Neural progenitor cell (in vitro differentiated cells): ENCODE results near the gene CNTN2. TPM values are rescaled to one million over a fixed set of nuclear protein-coding genes. Genes with fewer than 3 reads are reported as not detected.

Experiments
- DNase-seq: peaks from one replicate; pipeline ENCODE4 v3.0.0-alpha.2; 2016; ENCODE audit warnings: low spot score
- H2AFZ ChIP-seq: fragments of 200-600 bp; sonication (generic); replicated peaks from 2 replicates; pipeline ENCODE4 v1.6.1; 2016; ENCODE audit warnings: antibody characterized with exemption
- H3F3A ChIP-seq: fragments of 200-600 bp; sonication (generic); 2 replicates; pipeline ENCODE4 v1.6.1; 2016; ENCODE audit warnings: antibody characterized with exemption, low read depth
- H3K27ac ChIP-seq: fragments of 200-600 bp; sonication (generic); 2 replicates; pipeline ENCODE4 v1.5.1; 2016; ENCODE audit warnings: mild to moderate bottlenecking
- H3K27me3 ChIP-seq: fragments of 200-600 bp; sonication (generic); 2 replicates; pipeline ENCODE4 v1.6.1; 2016; ENCODE audit warnings: mild to moderate bottlenecking, moderate library complexity
- H3K36me3 ChIP-seq: fragments of 200-600 bp; sonication (generic); 2 replicates; pipeline ENCODE4 v1.5.1; 2016
- H3K4me1 ChIP-seq: fragments of 200-600 bp; sonication (generic); 2 replicates; pipeline ENCODE4 v1.6.1; 2016; ENCODE audit warnings: mixed run types
- H3K4me2 ChIP-seq: fragments of 200-600 bp; sonication (generic); 2 replicates; pipeline ENCODE4 v1.6.1; 2016
- H3K4me3 ChIP-seq: fragments of 200-600 bp; sonication (generic); 2 replicates; pipeline ENCODE4 v1.5.1; 2016
- H3K79me2 ChIP-seq: fragments of 200-600 bp; sonication (generic); 2 replicates; pipeline ENCODE4 v1.6.1; 2016; ENCODE audit warnings: low read depth
- H3K9ac ChIP-seq: fragments of 200-600 bp; sonication (generic); 2 replicates; pipeline ENCODE4 v1.6.1; 2016
- H3K9me3 ChIP-seq: fragments of 200-600 bp; sonication (generic); 2 replicates; pipeline ENCODE4 v1.5.1; 2016; ENCODE audit warnings: low read depth
- H4K20me1 ChIP-seq: fragments of 200-600 bp; sonication (generic); 2 replicates; pipeline ENCODE4 v1.6.1; 2016; ENCODE audit warnings: low read depth
- H3K27ac Mint-ChIP-seq: 3 replicates; pipeline ENCODE4 v1.8.0; 2021; ENCODE audit warnings: mixed read lengths
- H3K27me3 Mint-ChIP-seq: 2 replicates; pipeline ENCODE4 v1.8.0; 2022; ENCODE audit warnings: low read depth, mild to moderate bottlenecking, inconsistent platforms, moderate library complexity, mixed read lengths; ENCODE audit not compliant: insufficient read depth
- H3K36me3 Mint-ChIP-seq: 3 replicates; pipeline ENCODE4 v1.8.0; 2021; ENCODE audit warnings: mixed read lengths
- H3K4me1 Mint-ChIP-seq: 3 replicates; pipeline ENCODE4 v1.8.0; 2021; ENCODE audit warnings: mixed read lengths
- H3K4me3 Mint-ChIP-seq: 3 replicates; pipeline ENCODE4 v1.8.0; 2021; ENCODE audit warnings: mild to moderate bottlenecking, moderate library complexity, mixed read lengths
- H3K9me3 Mint-ChIP-seq: 3 replicates; pipeline ENCODE4 v1.8.0; 2020; ENCODE audit warnings: mixed read lengths
- EZH2 ChIP-seq: fragments of 200-600 bp; sonication (generic); IDR thresholded peaks from 2 replicates; pipeline ENCODE4 v1.6.1; 2017; ENCODE audit warnings: antibody characterized with exemption, mild to moderate bottlenecking, moderate library complexity
- EZH2phosphoT487 ChIP-seq: fragments of 200-600 bp; sonication (generic); IDR thresholded peaks from 2 replicates; pipeline ENCODE4 v1.6.1; 2017; ENCODE audit warnings: antibody characterized with exemption
- total RNA-seq: library from RNA; depleted of rRNA; stranded (reverse); fragments of >200 nt; gene quantifications from 2 replicates; pipeline ENCODE4 v1.2.3, GENCODE V29; 2015; ENCODE audit warnings: low replicate concordance
- TF ChIP-seq, protein P1 (sequence below): fragments of 200-600 bp; sonication (generic); IDR thresholded peaks from 2 replicates; pipeline ENCODE4 v1.5.1; 2017; ENCODE audit warnings: antibody characterized with exemption, mild to moderate bottlenecking

Gene CNTN2
- total RNA-seq, 1 donor from 2014 or later, result 8.4 TPM

DNA sequence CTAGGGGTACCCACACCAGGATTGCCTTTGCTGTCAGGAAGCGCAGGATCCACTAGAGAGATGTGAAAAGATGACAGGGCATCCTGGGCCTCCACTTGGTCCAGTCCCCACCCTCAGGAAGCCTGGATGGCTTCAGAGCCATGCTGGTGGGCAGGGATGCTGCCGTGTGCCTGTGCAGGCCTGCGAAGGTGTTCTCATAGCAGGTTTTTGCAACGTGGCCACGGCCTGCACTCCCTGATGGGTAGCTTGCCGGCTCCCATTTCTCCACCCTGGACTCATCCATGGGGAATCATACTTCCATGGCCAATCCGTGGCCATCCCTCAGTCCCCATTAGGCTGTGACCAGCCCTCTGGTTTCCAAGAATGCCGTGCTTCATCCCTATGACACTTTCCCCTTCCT, 34.1 kb upstream of the CNTN2 start:
- H3K4me3 Mint-ChIP-seq, result no peak overlapping the region
- peaks cover under 1% of the 10 kb centered on the region for H4K20me1 ChIP-seq
- H3K36me3 ChIP-seq, result no peaks in the 10 kb centered on the region
- H2AFZ ChIP-seq, result no peak overlapping the region
- no peak overlapping the region for H3K4me3 ChIP-seq
- H3K27ac Mint-ChIP-seq, result no peak overlapping the region
- H3K4me2 ChIP-seq, result no peak overlapping the region
- no peak for DNase-seq
- H3K27me3 Mint-ChIP-seq, result peaks cover 20% of the 10 kb centered on the region
- H3K36me3 Mint-ChIP-seq, result no peaks in the 10 kb centered on the region
- peaks cover 2% of the 10 kb centered on the region for H3K9me3 Mint-ChIP-seq
- peaks cover 47% of the 10 kb centered on the region for H3K4me1 Mint-ChIP-seq
- TF ChIP-seq EZH2phosphoT487, result no peak
- TF ChIP-seq EZH2, result no peak
- TF ChIP-seq, protein P1, sequence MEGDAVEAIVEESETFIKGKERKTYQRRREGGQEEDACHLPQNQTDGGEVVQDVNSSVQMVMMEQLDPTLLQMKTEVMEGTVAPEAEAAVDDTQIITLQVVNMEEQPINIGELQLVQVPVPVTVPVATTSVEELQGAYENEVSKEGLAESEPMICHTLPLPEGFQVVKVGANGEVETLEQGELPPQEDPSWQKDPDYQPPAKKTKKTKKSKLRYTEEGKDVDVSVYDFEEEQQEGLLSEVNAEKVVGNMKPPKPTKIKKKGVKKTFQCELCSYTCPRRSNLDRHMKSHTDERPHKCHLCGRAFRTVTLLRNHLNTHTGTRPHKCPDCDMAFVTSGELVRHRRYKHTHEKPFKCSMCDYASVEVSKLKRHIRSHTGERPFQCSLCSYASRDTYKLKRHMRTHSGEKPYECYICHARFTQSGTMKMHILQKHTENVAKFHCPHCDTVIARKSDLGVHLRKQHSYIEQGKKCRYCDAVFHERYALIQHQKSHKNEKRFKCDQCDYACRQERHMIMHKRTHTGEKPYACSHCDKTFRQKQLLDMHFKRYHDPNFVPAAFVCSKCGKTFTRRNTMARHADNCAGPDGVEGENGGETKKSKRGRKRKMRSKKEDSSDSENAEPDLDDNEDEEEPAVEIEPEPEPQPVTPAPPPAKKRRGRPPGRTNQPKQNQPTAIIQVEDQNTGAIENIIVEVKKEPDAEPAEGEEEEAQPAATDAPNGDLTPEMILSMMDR, result no peak
- peaks cover 25% of the 10 kb centered on the region for H3F3A ChIP-seq
- H3K27me3 ChIP-seq, result peaks cover 30% of the 10 kb centered on the region
- no peaks in the 10 kb centered on the region for H3K9me3 ChIP-seq
- no peaks in the 10 kb centered on the region for H3K79me2 ChIP-seq
- peaks cover 18% of the 10 kb centered on the region for H3K4me1 ChIP-seq
- H3K9ac ChIP-seq, result no peak overlapping the region
- H3K27ac ChIP-seq, result no peak overlapping the region

DNA sequence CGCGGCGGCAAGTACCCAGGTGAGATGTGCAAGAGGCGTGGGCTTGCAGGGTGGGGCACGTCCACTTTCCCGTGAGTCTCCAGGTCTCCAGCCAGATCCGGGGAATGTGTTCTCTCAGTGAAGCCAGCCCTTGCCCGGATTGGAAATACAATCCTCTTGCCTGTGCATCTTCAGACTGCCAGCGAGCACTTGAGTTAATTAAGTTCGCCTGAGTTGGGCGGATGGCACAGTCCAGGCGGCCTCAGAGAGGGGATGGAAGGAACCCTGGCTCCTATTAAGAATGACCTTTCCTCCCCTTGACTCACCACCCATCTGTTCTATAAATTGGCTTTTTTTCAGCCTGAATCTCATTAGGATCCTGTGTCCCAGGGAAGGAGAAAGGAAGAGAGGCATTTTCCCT, 33.3 kb upstream of the CNTN2 start:
- Mint-ChIP-seq H3K9me3 (peaks cover 2% of the 10 kb centered on the region), H3K4me1 (peaks cover 50% of the 10 kb centered on the region), H3K27me3 (peaks cover 20% of the 10 kb centered on the region), H3K36me3 (no peaks in the 10 kb centered on the region), H3K27ac (peak overlapping the region; percentile 18), H3K4me3 (no peak overlapping the region)
- TF ChIP-seq, protein P1, result no peak
- no peak for TF ChIP-seq EZH2phosphoT487
- no peak for TF ChIP-seq EZH2
- no peak overlapping the region for H3K9ac ChIP-seq
- H3K27ac ChIP-seq, result no peak overlapping the region
- H3K4me1 ChIP-seq, result peaks cover 25% of the 10 kb centered on the region
- no peaks in the 10 kb centered on the region for H3K79me2 ChIP-seq
- H3F3A ChIP-seq, result peaks cover 28% of the 10 kb centered on the region
- no peak overlapping the region for H3K4me3 ChIP-seq
- no peaks in the 10 kb centered on the region for H4K20me1 ChIP-seq
- H3K4me2 ChIP-seq, result no peak overlapping the region
- no peak overlapping the region for H2AFZ ChIP-seq
- H3K27me3 ChIP-seq, result peaks cover 22% of the 10 kb centered on the region
- no peaks in the 10 kb centered on the region for H3K36me3 ChIP-seq
- no peak for DNase-seq
- H3K9me3 ChIP-seq, result no peaks in the 10 kb centered on the region

DNA sequence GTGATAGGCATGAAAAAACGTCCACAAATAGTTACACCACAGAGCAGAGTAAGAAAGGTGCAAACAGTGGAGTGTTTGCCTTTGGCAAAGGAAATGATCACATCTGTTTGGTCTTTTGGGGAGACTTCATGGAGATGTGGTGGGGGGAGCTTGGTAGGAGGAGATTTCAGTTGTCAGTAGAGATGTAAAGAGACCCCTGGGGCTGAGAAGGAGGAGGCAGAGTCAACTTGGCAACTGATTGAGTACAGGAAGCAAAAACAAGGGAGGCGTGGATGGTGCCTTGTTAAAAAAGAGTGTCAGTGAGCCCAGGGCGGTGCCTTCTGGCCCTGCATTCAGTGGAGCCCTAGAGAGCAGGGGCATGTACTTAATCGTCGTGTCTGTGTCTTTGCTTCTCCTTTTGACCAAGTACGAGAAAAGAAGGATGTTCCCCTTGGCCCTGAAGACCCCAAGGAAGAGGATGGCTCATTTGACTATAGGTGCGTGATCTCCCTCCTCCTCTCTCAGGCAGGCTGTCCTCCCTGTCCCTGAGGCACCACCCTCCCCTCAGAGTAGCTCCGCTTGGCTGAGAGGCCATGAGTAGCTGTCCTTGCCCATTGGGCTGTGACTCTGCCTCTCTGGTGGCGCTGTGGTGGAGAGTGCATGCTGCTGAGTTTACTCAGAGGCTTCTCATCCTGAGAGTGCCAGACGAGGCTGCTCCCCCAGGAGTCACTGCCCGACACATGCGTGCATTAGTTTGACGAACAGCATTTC, 30.4 kb upstream of the CNTN2 start:
- no peaks in the 10 kb centered on the region for H3K79me2 ChIP-seq
- no peak overlapping the region for H3K9ac ChIP-seq
- H3K4me3 ChIP-seq, result no peak overlapping the region
- Mint-ChIP-seq H3K36me3 (no peaks in the 10 kb centered on the region), H3K27me3 (peaks cover 14% of the 10 kb centered on the region), H3K9me3 (peaks cover under 1% of the 10 kb centered on the region), H3K4me1 (peaks cover 53% of the 10 kb centered on the region), H3K27ac (peak overlapping the region; percentile 78), H3K4me3 (no peak overlapping the region)
- TF ChIP-seq EZH2phosphoT487, result no peak
- TF ChIP-seq EZH2, result no peak
- TF ChIP-seq, protein P1, result no peak
- no peaks in the 10 kb centered on the region for H4K20me1 ChIP-seq
- H3F3A ChIP-seq, result peaks cover 29% of the 10 kb centered on the region
- peaks cover 29% of the 10 kb centered on the region for H3K4me1 ChIP-seq
- no peaks in the 10 kb centered on the region for H3K27me3 ChIP-seq
- DNase-seq, result no peak
- H2AFZ ChIP-seq, result no peak overlapping the region
- H3K36me3 ChIP-seq, result no peaks in the 10 kb centered on the region
- no peaks in the 10 kb centered on the region for H3K9me3 ChIP-seq
- no peak overlapping the region for H3K27ac ChIP-seq
- no peak overlapping the region for H3K4me2 ChIP-seq
